H9 (cell line): ENCODE data around the gene GRB10. TPM values are rescaled to one million over a fixed set of nuclear protein-coding genes. Genes with fewer than 3 reads are reported as not detected.

Experiments
- DNase-seq: peaks from one replicate; pipeline ENCODE4 v3.0.0-alpha.2; 2017
- H2AFZ ChIP-seq: one replicate; pipeline ENCODE4 v1.6.1; 2013; ENCODE audit warnings: mild to moderate bottlenecking, low read length, control low read depth, moderate library complexity
- H2AK5ac ChIP-seq: 2 replicates; pipeline ENCODE4 v1.6.1; 2013; ENCODE audit warnings: low read length, control low read depth, mixed read lengths; ENCODE audit not compliant: insufficient read length
- H2BK120ac ChIP-seq: one replicate; pipeline ENCODE4 v1.6.1; 2013; ENCODE audit warnings: low read depth, mild to moderate bottlenecking, low read length, control low read depth, inconsistent platforms; ENCODE audit not compliant: poor library complexity, severe bottlenecking
- H2BK12ac ChIP-seq: 2 replicates; pipeline ENCODE4 v1.6.1; 2013; ENCODE audit warnings: low read length, control low read depth, mixed read lengths, low read depth; ENCODE audit not compliant: insufficient read length
- H2BK15ac ChIP-seq: 2 replicates; pipeline ENCODE4 v1.6.1; 2013; ENCODE audit warnings: low read depth, low read length, control low read depth
- H2BK20ac ChIP-seq: one replicate; pipeline ENCODE4 v1.6.1; 2013; ENCODE audit warnings: low read depth, mild to moderate bottlenecking, low read length, control low read depth, inconsistent platforms; ENCODE audit not compliant: poor library complexity, severe bottlenecking
- H2BK5ac ChIP-seq: 2 replicates; pipeline ENCODE4 v1.6.1; 2013; ENCODE audit warnings: low read length, control low read depth, mixed read lengths; ENCODE audit not compliant: insufficient read length
- H3K14ac ChIP-seq: 2 replicates; pipeline ENCODE4 v1.6.1; 2013; ENCODE audit warnings: low read length, control low read depth; ENCODE audit not compliant: insufficient read depth
- H3K18ac ChIP-seq: 2 replicates; pipeline ENCODE4 v1.6.1; 2013; ENCODE audit warnings: low read depth, mild to moderate bottlenecking, mixed read lengths, low read length, control low read depth; ENCODE audit not compliant: insufficient read length
- H3K23ac ChIP-seq: 2 replicates; pipeline ENCODE4 v1.6.1; 2013; ENCODE audit warnings: low read length, control low read depth, mixed read lengths, low read depth; ENCODE audit not compliant: insufficient read length
- H3K23me2 ChIP-seq: 2 replicates; pipeline ENCODE4 v1.6.1; 2013; ENCODE audit warnings: low read depth, mild to moderate bottlenecking, mixed read lengths, low read length, control low read depth; ENCODE audit not compliant: insufficient read length, poor library complexity, severe bottlenecking
- H3K27ac ChIP-seq: 2 replicates; pipeline ENCODE4 v1.5.1; 2013; ENCODE audit warnings: low read length, control low read depth, mixed read lengths, low read depth; ENCODE audit not compliant: insufficient read length
- H3K27me3 ChIP-seq: 2 replicates; pipeline ENCODE4 v1.6.1; 2013; ENCODE audit warnings: low read length, control low read depth, inconsistent platforms; ENCODE audit not compliant: insufficient read depth
- H3K4ac ChIP-seq: 2 replicates; pipeline ENCODE4 v1.6.1; 2013; ENCODE audit warnings: low read depth, mild to moderate bottlenecking, control low read depth, inconsistent platforms, low read length, moderate library complexity
- H3K4me1 ChIP-seq: 2 replicates; pipeline ENCODE4 v1.6.1; 2013; ENCODE audit warnings: low read length, control low read depth, inconsistent platforms; ENCODE audit not compliant: insufficient read depth
- H3K4me2 ChIP-seq: 2 replicates; pipeline ENCODE4 v1.6.1; 2013; ENCODE audit warnings: low read length, control low read depth, mixed read lengths; ENCODE audit not compliant: insufficient read length, insufficient read depth
- H3K56ac ChIP-seq: 2 replicates; pipeline ENCODE4 v1.6.1; 2013; ENCODE audit warnings: low read depth, mild to moderate bottlenecking, mixed read lengths, low read length, control low read depth; ENCODE audit not compliant: insufficient read length
- H3K79me1 ChIP-seq: 2 replicates; pipeline ENCODE4 v1.6.1; 2013; ENCODE audit warnings: low read depth, mild to moderate bottlenecking, moderate library complexity, low read length, control low read depth, inconsistent platforms; ENCODE audit not compliant: insufficient read depth, poor library complexity, severe bottlenecking
- H3K79me2 ChIP-seq: 2 replicates; pipeline ENCODE4 v1.6.1; 2013; ENCODE audit warnings: low read length, control low read depth, inconsistent platforms; ENCODE audit not compliant: insufficient read depth
- H3K9ac ChIP-seq: 2 replicates; pipeline ENCODE4 v1.6.1; 2013; ENCODE audit warnings: low read length, control low read depth, mixed read lengths; ENCODE audit not compliant: insufficient read length; ENCODE audit errors: extremely low read depth
- H3K9me3 ChIP-seq: one replicate; pipeline ENCODE4 v1.6.1; 2013; ENCODE audit warnings: low read depth, low read length, inconsistent platforms; ENCODE audit not compliant: control insufficient read depth
- H3T11ph ChIP-seq: one replicate; pipeline ENCODE4 v1.6.1; 2013; ENCODE audit warnings: mild to moderate bottlenecking, low read length, control low read depth, inconsistent platforms
- H4K20me1 ChIP-seq: one replicate; pipeline ENCODE4 v1.6.1; 2013; ENCODE audit not compliant: control insufficient read depth, insufficient read length, insufficient read depth
- H4K5ac ChIP-seq: 2 replicates; pipeline ENCODE4 v1.6.1; 2013; ENCODE audit warnings: low read depth, mild to moderate bottlenecking, mixed read lengths, low read length, control low read depth; ENCODE audit not compliant: insufficient read length
- H4K8ac ChIP-seq: replicated peaks from 2 replicates; pipeline ENCODE4 v1.6.1; 2013; ENCODE audit warnings: low read length, control low read depth, mixed read lengths, low read depth; ENCODE audit not compliant: insufficient read length
- H4K91ac ChIP-seq: 2 replicates; pipeline ENCODE4 v1.6.1; 2013; ENCODE audit warnings: low read depth, mild to moderate bottlenecking, moderate library complexity, mixed read lengths, low read length, control low read depth; ENCODE audit not compliant: insufficient read length
- H3K27ac Mint-ChIP-seq, 3 experiments: 2 replicates in 2 of 3; 3 replicates in 1 of 3; pipeline ENCODE4 v1.8.0; 2020 to 2021; ENCODE audit warnings: mixed read lengths in 3 of 3, mild to moderate bottlenecking in 1 of 3, moderate library complexity in 1 of 3
- H3K27me3 Mint-ChIP-seq: 2 replicates; pipeline ENCODE4 v1.8.0; 2021; ENCODE audit warnings: low read depth, mild to moderate bottlenecking, moderate library complexity, mixed read lengths
- H3K36me3 Mint-ChIP-seq, 3 experiments: 2 replicates in 2 of 3; 3 replicates in 1 of 3; pipeline ENCODE4 v1.8.0; 2020 to 2021; ENCODE audit warnings: low read depth in 3 of 3, mixed read lengths in 3 of 3; ENCODE audit not compliant: insufficient read depth in 1 of 3
- H3K4me1 Mint-ChIP-seq, 2 experiments: 2 replicates each; pipeline ENCODE4 v1.8.0; 2020; ENCODE audit warnings: mixed read lengths in 2 of 2
- H3K4me3 Mint-ChIP-seq, 2 experiments: 2 replicates in 1 of 2; 3 replicates in 1 of 2; pipeline ENCODE4 v1.8.0; 2020 to 2021; ENCODE audit warnings: mild to moderate bottlenecking in 2 of 2, mixed read lengths in 2 of 2, moderate library complexity in 1 of 2
- H3K9me3 Mint-ChIP-seq, 2 experiments: 2 replicates in 1 of 2; 3 replicates in 1 of 2; pipeline ENCODE4 v1.8.0; 2020; ENCODE audit warnings: mild to moderate bottlenecking in 2 of 2, mixed read lengths in 2 of 2, moderate library complexity in 1 of 2
- WGBS: extraction: QIAGEN DNeasy Blood & Tissue Kit; methylation state at CpG from one replicate; pipeline ENCODE4 v1.1.7; 2013; ENCODE audit warnings: missing lambda C conversion rate, low lambda C conversion rate, mixed read lengths; ENCODE audit not compliant: insufficient read length; ENCODE audit errors: extremely low coverage; 5-methylcytosine and 5-hydroxymethylcytosine counted together
- total RNA-seq: library from RNA; stranded (reverse); gene quantifications from 2 replicates; pipeline ENCODE4 v1.2.1, GENCODE V29; 2021
- TF ChIP-seq, protein P1 (sequence below): fragments of 200-600 bp; sonication (generic); conservative IDR thresholded peaks from 3 replicates; pipeline ENCODE4 v1.8.0; 2021; ENCODE audit warnings: antibody characterized with exemption, mild to moderate bottlenecking

The GRB10 gene
- total RNA-seq, 1 experiment from 2014 or later: 108 TPM

DNA sequence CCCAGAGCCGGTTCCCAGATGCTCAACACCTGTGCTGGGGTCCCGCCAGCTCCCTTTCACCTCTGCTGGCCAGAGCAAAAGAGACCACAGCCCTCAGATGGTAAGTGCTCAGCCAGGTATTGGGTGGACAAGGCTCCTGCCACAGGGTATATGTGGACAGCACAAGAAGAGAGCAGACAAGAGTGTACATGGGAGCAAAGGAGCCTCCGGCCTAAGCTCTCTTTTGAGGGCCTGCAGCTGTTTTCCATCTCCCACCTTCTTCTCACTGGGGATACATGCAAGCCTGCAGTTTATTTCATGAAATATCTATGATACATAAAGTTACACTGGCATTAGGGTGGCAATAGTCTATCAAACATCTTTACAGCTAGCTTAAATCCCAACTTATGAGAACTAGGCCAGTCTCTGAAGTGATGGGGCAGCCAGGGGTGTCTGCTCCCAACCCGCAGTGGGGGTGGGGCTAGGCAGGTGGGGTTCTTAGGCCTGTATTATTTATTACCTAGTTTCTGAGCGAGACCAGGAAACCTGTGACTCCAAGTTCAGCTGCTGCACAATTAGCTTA lies 167.1 kb downstream of the GRB10 start:
- H3K79me2 ChIP-seq: no peaks in the 10 kb centered on the region
- H3K27ac Mint-ChIP-seq: no peak overlapping the region; a peak in 1 of 7 replicates
- H2AK5ac ChIP-seq: no peak overlapping the region
- no peak overlapping the region for H3K4me3 Mint-ChIP-seq
- no peak overlapping the region for H3K9ac ChIP-seq
- no peak overlapping the region for H3T11ph ChIP-seq
- H2BK20ac ChIP-seq: no peak overlapping the region
- H3K4me1 ChIP-seq: no peaks in the 10 kb centered on the region
- H2AFZ ChIP-seq: no peak overlapping the region
- H4K5ac ChIP-seq: no peak overlapping the region
- no peaks in the 10 kb centered on the region for H3K4me1 Mint-ChIP-seq
- H3K18ac ChIP-seq: no peak overlapping the region
- no peak overlapping the region for H2BK12ac ChIP-seq
- H3K27me3 Mint-ChIP-seq: no peaks in the 10 kb centered on the region
- TF ChIP-seq, protein P1, sequence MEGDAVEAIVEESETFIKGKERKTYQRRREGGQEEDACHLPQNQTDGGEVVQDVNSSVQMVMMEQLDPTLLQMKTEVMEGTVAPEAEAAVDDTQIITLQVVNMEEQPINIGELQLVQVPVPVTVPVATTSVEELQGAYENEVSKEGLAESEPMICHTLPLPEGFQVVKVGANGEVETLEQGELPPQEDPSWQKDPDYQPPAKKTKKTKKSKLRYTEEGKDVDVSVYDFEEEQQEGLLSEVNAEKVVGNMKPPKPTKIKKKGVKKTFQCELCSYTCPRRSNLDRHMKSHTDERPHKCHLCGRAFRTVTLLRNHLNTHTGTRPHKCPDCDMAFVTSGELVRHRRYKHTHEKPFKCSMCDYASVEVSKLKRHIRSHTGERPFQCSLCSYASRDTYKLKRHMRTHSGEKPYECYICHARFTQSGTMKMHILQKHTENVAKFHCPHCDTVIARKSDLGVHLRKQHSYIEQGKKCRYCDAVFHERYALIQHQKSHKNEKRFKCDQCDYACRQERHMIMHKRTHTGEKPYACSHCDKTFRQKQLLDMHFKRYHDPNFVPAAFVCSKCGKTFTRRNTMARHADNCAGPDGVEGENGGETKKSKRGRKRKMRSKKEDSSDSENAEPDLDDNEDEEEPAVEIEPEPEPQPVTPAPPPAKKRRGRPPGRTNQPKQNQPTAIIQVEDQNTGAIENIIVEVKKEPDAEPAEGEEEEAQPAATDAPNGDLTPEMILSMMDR: no peak
- no peak overlapping the region for H3K23ac ChIP-seq
- H3K14ac ChIP-seq: no peak overlapping the region
- WGBS: no CpG with 5 or more reads among the region's 5 CpGs
- no peaks in the 10 kb centered on the region; a peak in 1 of 5 replicates for H3K9me3 Mint-ChIP-seq
- H3K36me3 Mint-ChIP-seq: peaks cover 31 to 85% (median 41%) of the 10 kb centered on the region in 3 experiments; a peak in 6 of 7 replicates
- no peak overlapping the region for H2BK15ac ChIP-seq
- no peaks in the 10 kb centered on the region for H3K23me2 ChIP-seq
- H3K27me3 ChIP-seq: no peaks in the 10 kb centered on the region
- H2BK5ac ChIP-seq: no peak overlapping the region
- H4K8ac ChIP-seq: no peak overlapping the region
- no peak overlapping the region for H3K4ac ChIP-seq
- DNase-seq: no peak
- H4K20me1 ChIP-seq: no peaks in the 10 kb centered on the region
- no peaks in the 10 kb centered on the region for H3K9me3 ChIP-seq
- no peak overlapping the region for H4K91ac ChIP-seq
- no peak overlapping the region for H3K4me2 ChIP-seq
- no peak overlapping the region for H3K56ac ChIP-seq
- no peaks in the 10 kb centered on the region for H3K79me1 ChIP-seq
- no peak overlapping the region for H2BK120ac ChIP-seq
- H3K27ac ChIP-seq: no peak overlapping the region
